Lower leg skin (tissue), 3 donors: Measurements from ENCODE around the gene MBNL2.

Source experiments
- CTCF ChIP-seq, 3 donors: fragments of 450-650 bp; IDR thresholded peaks; one replicate each; pipeline ENCODE4 v1.5.1; 2016; ENCODE audit warnings: antibody characterized with exemption in 3 of 3, mild to moderate bottlenecking in 3 of 3, moderate library complexity in 2 of 3
- POLR2A ChIP-seq, 2 donors: fragments of 450-650 bp; IDR thresholded peaks; one replicate each; pipeline ENCODE4 v1.6.1; 2016 to 2017; ENCODE audit warnings: antibody characterized with exemption in 2 of 2, mild to moderate bottlenecking in 1 of 2, moderate library complexity in 1 of 2

GRCh38 chr13:97339019-97339987, 117.2 kb downstream of the MBNL2 start:
- TF ChIP-seq CTCF (IDR thresholded peaks at IDR 0.05) = no peak
- TF ChIP-seq POLR2A (IDR thresholded peaks at IDR 0.05) = no peak
